ENCODE measurements around the gene SMAD7. TPM values are rescaled to one million over a fixed set of nuclear protein-coding genes. Genes with fewer than 3 reads are reported as not detected.

SMAD7 gene
- total and polyA plus RNA-seq, 4 donors, result 11.8 to 58.8 (median 35.8) TPM

GRCh38 chr18:48979944-48980890 lies 29.5 kb upstream of the SMAD7 start:
- ATAC-seq (ENCODE audit: insufficient read depth, low FRiP score) (no peak), DNase-seq (no peak)
- 61 to 75% methylated on average over 11 of the region's 11 CpGs for whole genome bisulfite sequencing, 2 donors
- H3K4me3 ChIP-seq, result no peak overlapping the region
- no peaks in the 10 kb centered on the region for H3K27me3 ChIP-seq (ENCODE audit: control insufficient read depth in 3 of 3, insufficient read depth in 3 of 3, low read length in 2 of 3)
- no peaks in the 10 kb centered on the region for H3K9me3 ChIP-seq (ENCODE audit: control insufficient read depth in 4 of 4, insufficient read depth in 3 of 4, low read length in 3 of 4)
- peaks cover 0 to 4% (median 3%) of the 10 kb centered on the region in 5 donors for H3K4me1 ChIP-seq (ENCODE audit: control insufficient read depth in 5 of 5, insufficient read depth in 5 of 5, low read length in 5 of 5)
- no peaks in the 10 kb centered on the region for H3K36me3 ChIP-seq (ENCODE audit: control insufficient read depth in 4 of 4, insufficient read depth in 4 of 4, low read length in 4 of 4)
- no peak overlapping the region for H3K9ac ChIP-seq (ENCODE audit: insufficient read depth in 1 of 2, low read length in 2 of 2)
- no peak for TF ChIP-seq CTCF (IDR thresholded peaks at IDR 0.05; ENCODE audit: control extremely low read depth, extremely low read depth)
- H3K27ac ChIP-seq (ENCODE audit: low read depth in 1 of 2, low read length in 1 of 2), result no peak overlapping the region

GRCh38 chr18:48977914-48978313 lies 27.1 kb upstream of the SMAD7 start:
- H3K4me1 ChIP-seq (ENCODE audit: control insufficient read depth in 5 of 5, insufficient read depth in 5 of 5, low read length in 5 of 5), result peaks cover 0 to 20% (median 7%) of the 10 kb centered on the region in 5 donors

GRCh38 chr18:48975817-48976649 lies 25.3 kb upstream of the SMAD7 start:
- ATAC-seq (ENCODE audit: insufficient read depth, low FRiP score) (peak; percentile 56), DNase-seq (peak; percentile 80 to 86 (median 85))
- Histone ChIP-seq H3K36me3 (ENCODE audit: control insufficient read depth in 4 of 4, insufficient read depth in 4 of 4, low read length in 4 of 4) (no peaks in the 10 kb centered on the region), H3K27ac (ENCODE audit: low read depth in 1 of 2, low read length in 1 of 2) (peak overlapping the region; percentile 85 to 86), H3K4me1 (ENCODE audit: control insufficient read depth in 5 of 5, insufficient read depth in 5 of 5, low read length in 5 of 5) (peaks cover 0 to 20% (median 7%) of the 10 kb centered on the region in 5 donors), H3K9ac (ENCODE audit: insufficient read depth in 1 of 2, low read length in 2 of 2) (peak overlapping the region; percentile 42 to 67), H3K9me3 (ENCODE audit: control insufficient read depth in 4 of 4, insufficient read depth in 3 of 4, low read length in 3 of 4) (no peaks in the 10 kb centered on the region), H3K27me3 (ENCODE audit: control insufficient read depth in 3 of 3, insufficient read depth in 3 of 3, low read length in 2 of 3) (no peaks in the 10 kb centered on the region), H3K4me3 (peak overlapping the region; percentile 55)
- TF ChIP-seq CTCF (IDR thresholded peaks at IDR 0.05; ENCODE audit: control extremely low read depth, extremely low read depth), result no peak
- WGBS, 2 donors, result 1% methylated on average over 80 to 119 of the region's 119 CpGs

More at GRCh38 chr18:48977914-48978313, 27.1 kb upstream of the SMAD7 start:
- ATAC-seq (ENCODE audit: insufficient read depth, low FRiP score) (no peak), DNase-seq (no peak)
- no peak overlapping the region for H3K9ac ChIP-seq (ENCODE audit: insufficient read depth in 1 of 2, low read length in 2 of 2)
- H3K27ac ChIP-seq (ENCODE audit: low read depth in 1 of 2, low read length in 1 of 2), result no peak overlapping the region
- H3K4me3 ChIP-seq, result no peak overlapping the region
- no peaks in the 10 kb centered on the region for H3K27me3 ChIP-seq (ENCODE audit: control insufficient read depth in 3 of 3, insufficient read depth in 3 of 3, low read length in 2 of 3)
- H3K9me3 ChIP-seq (ENCODE audit: control insufficient read depth in 4 of 4, insufficient read depth in 3 of 4, low read length in 3 of 4), result no peaks in the 10 kb centered on the region
- TF ChIP-seq CTCF (IDR thresholded peaks at IDR 0.05; ENCODE audit: control extremely low read depth, extremely low read depth), result no peak
- no peaks in the 10 kb centered on the region for H3K36me3 ChIP-seq (ENCODE audit: control insufficient read depth in 4 of 4, insufficient read depth in 4 of 4, low read length in 4 of 4)
- WGBS, 2 donors, result 97% methylated on average over 9 of the region's 9 CpGs

All from lung (tissue), 12 donors.